HL-60 (cell line): Measurements from ENCODE around the gene CACNA2D3.

Experiments
- GABPA ChIP-seq: IDR thresholded peaks from 2 replicates; pipeline ENCODE4 v1.6.1; 2012; ENCODE audit warnings: low read depth
- POLR2AphosphoS5 ChIP-seq: IDR thresholded peaks from 2 replicates; pipeline ENCODE4 v1.6.1; 2012; ENCODE audit warnings: low read depth
- TF ChIP-seq, protein P1 (sequence below): IDR thresholded peaks from one replicate; pipeline ENCODE4 v1.5.1; 2011; ENCODE audit warnings: low read length, control low read depth, inconsistent platforms; ENCODE audit not compliant: insufficient read depth

GRCh38 chr3:54685213-54685612, 562.9 kb downstream of the CACNA2D3 start:
- TF ChIP-seq, protein P1, sequence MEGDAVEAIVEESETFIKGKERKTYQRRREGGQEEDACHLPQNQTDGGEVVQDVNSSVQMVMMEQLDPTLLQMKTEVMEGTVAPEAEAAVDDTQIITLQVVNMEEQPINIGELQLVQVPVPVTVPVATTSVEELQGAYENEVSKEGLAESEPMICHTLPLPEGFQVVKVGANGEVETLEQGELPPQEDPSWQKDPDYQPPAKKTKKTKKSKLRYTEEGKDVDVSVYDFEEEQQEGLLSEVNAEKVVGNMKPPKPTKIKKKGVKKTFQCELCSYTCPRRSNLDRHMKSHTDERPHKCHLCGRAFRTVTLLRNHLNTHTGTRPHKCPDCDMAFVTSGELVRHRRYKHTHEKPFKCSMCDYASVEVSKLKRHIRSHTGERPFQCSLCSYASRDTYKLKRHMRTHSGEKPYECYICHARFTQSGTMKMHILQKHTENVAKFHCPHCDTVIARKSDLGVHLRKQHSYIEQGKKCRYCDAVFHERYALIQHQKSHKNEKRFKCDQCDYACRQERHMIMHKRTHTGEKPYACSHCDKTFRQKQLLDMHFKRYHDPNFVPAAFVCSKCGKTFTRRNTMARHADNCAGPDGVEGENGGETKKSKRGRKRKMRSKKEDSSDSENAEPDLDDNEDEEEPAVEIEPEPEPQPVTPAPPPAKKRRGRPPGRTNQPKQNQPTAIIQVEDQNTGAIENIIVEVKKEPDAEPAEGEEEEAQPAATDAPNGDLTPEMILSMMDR, result no peak
- TF ChIP-seq POLR2AphosphoS5, result no peak
- TF ChIP-seq GABPA, result no peak
